Ascending aorta (tissue), 2 donors: Measurements from ENCODE around the gene ROR1. TPM values are rescaled to one million over a fixed set of nuclear protein-coding genes. Genes with fewer than 3 reads are reported as not detected.

Experiments used
- DNase-seq, 2 donors: peaks; one replicate each; pipeline ENCODE4 v3.0.0-alpha.2; 2019; ENCODE audit warnings: low spot score in 2 of 2
- H3K27ac ChIP-seq, 2 donors: fragments of 200-600 bp; sonication (generic); one replicate each; pipeline ENCODE4 v1.5.1; 2016 to 2017; ENCODE audit warnings: mild to moderate bottlenecking in 1 of 2
- H3K27me3 ChIP-seq: fragments of 200-600 bp; sonication (generic); one replicate; pipeline ENCODE4 v1.5.1; 2017
- H3K36me3 ChIP-seq, 2 donors: fragments of 200-600 bp; sonication (generic); one replicate each; pipeline ENCODE4 v1.5.1; 2016
- H3K4me1 ChIP-seq, 2 donors: fragments of 200-600 bp; sonication (generic); one replicate each; pipeline ENCODE4 v1.5.1; 2016 to 2017; ENCODE audit warnings: mild to moderate bottlenecking in 1 of 2
- H3K4me3 ChIP-seq, 2 donors: fragments of 200-600 bp; sonication (generic); one replicate each; pipeline ENCODE4 v1.5.1; 2016 to 2017; ENCODE audit warnings: mild to moderate bottlenecking in 1 of 2
- H3K9me3 ChIP-seq, 2 donors: fragments of 200-600 bp; sonication (generic); one replicate each; pipeline ENCODE4 v1.5.1; 2016
- CTCF ChIP-seq, 3 experiments: fragments of 200-600 bp in 2 of 3; fragments of 450-650 bp in 1 of 3; sonication (generic) in 2 of 3; IDR thresholded peaks; one replicate each; pipeline ENCODE4 v1.5.1; 2016 to 2019; ENCODE audit warnings: antibody characterized with exemption in 3 of 3, mild to moderate bottlenecking in 1 of 3, moderate library complexity in 1 of 3
- intact Hi-C: fragments of 100-400 bp; cut with DNase I; formaldehyde crosslinking; loops from one replicate; pipeline ENCODE4 v1.15.1; 2023
- total RNA-seq: library from RNA; depleted of rRNA; stranded (reverse); fragments of >200 nt; gene quantifications from one replicate; pipeline ENCODE4 v1.1.0, GENCODE V29; 2016

Gene ROR1
- total RNA-seq, 1 donor from 2014 or later: 115 TPM

- Histone ChIP-seq H3K4me3 (no peak overlapping the region), H3K36me3 (no peaks in the 10 kb centered on the region), H3K27ac (peak overlapping the region; percentile 53 to 68), H3K9me3 (no peaks in the 10 kb centered on the region), H3K27me3 (no peaks in the 10 kb centered on the region), H3K4me1 (peaks cover 0 to 21% of the 10 kb centered on the region in 2 donors)
- DNase-seq: no peak
- no peak for TF ChIP-seq CTCF (IDR thresholded peaks at IDR 0.05)
- intact Hi-C loops: no loop called here
Observed at GRCh38 chr1:64092851-64093371, 319.1 kb downstream of the ROR1 start.

- Histone ChIP-seq H3K4me1 (peaks cover 0 to 14% of the 10 kb centered on the region in 2 donors), H3K36me3 (no peaks in the 10 kb centered on the region), H3K9me3 (no peaks in the 10 kb centered on the region), H3K27me3 (no peaks in the 10 kb centered on the region), H3K4me3 (no peak overlapping the region), H3K27ac (peak overlapping the region; percentile 53 to 68)
- DNase-seq: no peak
- TF ChIP-seq CTCF (IDR thresholded peaks at IDR 0.05): no peak
- intact Hi-C loops: no loop called here
Observed at GRCh38 chr1:64093941-64094340, 320.1 kb downstream of the ROR1 start.

- Histone ChIP-seq H3K9me3 (no peaks in the 10 kb centered on the region), H3K27me3 (no peaks in the 10 kb centered on the region), H3K36me3 (no peaks in the 10 kb centered on the region), H3K4me1 (peaks cover 0 to 17% of the 10 kb centered on the region in 2 donors), H3K27ac (no peak overlapping the region), H3K4me3 (no peak overlapping the region)
- DNase-seq: no peak
- intact Hi-C loops: no loop called here
- TF ChIP-seq CTCF (IDR thresholded peaks at IDR 0.05): no peak
Observed at GRCh38 chr1:64095832-64096231, 322.0 kb downstream of the ROR1 start.

GRCh38 chr1:64097859-64098258 lies 324.0 kb downstream of the ROR1 start:
- intact Hi-C loops: no loop called here
- Histone ChIP-seq H3K36me3 (no peaks in the 10 kb centered on the region), H3K4me3 (no peak overlapping the region), H3K27me3 (no peaks in the 10 kb centered on the region), H3K27ac (no peak overlapping the region), H3K9me3 (no peaks in the 10 kb centered on the region), H3K4me1 (peaks cover 3 to 15% of the 10 kb centered on the region in 2 donors)
- no peak for TF ChIP-seq CTCF (IDR thresholded peaks at IDR 0.05)
- DNase-seq: no peak

GRCh38 chr1:64098436-64098835 lies 324.6 kb downstream of the ROR1 start:
- Histone ChIP-seq H3K4me1 (peaks cover 3 to 9% of the 10 kb centered on the region in 2 donors), H3K27me3 (no peaks in the 10 kb centered on the region), H3K36me3 (no peaks in the 10 kb centered on the region), H3K9me3 (no peaks in the 10 kb centered on the region), H3K4me3 (no peak overlapping the region), H3K27ac (no peak overlapping the region)
- intact Hi-C loops: no loop called here
- no peak for DNase-seq
- TF ChIP-seq CTCF (IDR thresholded peaks at IDR 0.05): no peak
